ENCODE data around the gene RNF175.

RNF175 gene

GRCh38 chr4:153704522-153704921 is 55.3 kb downstream of the RNF175 start:
- no peak for DNase-seq (ENCODE audit: low spot score)
- no peak overlapping the region for H3K27ac ChIP-seq
- no peak overlapping the region for H3K4me3 ChIP-seq
- TF ChIP-seq CTCF (IDR thresholded peaks at IDR 0.05), result no peak

GRCh38 chr4:153684971-153685371 is 74.9 kb downstream of the RNF175 start:
- no peak for DNase-seq (ENCODE audit: low spot score)
- H3K27ac ChIP-seq, result peak overlapping the region in 1 of 2 donors; percentile 71

DNA sequence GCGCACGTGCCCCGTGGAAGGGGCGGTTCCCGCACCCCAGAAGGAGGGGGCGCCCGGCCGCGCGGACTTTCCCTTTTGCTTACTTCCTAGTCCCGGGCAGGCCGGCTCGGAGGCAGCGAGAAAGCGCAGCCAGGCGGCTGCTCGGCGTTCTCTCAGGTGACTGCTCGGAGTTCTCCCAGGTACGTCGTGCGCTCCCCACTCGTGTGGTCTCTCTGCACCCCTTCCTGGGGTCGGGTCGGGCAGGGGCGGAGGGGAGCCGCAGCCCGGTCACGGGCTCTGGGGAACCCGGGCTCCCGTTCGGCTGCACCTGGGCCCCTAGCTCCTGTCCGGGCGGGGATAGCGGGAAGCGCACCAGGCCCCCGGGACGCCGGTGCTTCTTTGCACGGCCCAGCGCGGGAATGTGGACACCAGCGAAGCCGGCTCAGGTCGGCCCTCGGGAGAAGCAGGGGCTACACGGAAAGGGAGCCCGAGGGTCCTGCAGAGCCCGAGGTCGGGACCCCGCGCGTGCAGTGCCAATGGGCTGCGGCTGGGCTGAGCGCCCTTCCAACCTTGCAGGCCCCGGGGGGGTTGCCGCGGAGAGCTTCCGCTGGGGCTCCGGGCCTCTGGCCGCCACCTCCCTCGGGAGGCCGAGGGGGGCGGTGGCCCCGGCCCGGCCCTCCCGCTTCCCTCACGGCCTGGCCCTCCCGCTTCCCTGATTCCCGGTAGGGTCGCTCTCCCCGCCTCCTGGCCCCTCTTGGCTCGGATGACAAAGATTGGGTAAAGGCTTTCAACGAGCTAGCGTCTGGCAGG is 75.4 kb downstream of the RNF175 start, which contains the start of gene TLR2:
TLR2 (plus strand) TSS at position 99 of the 789 bp plus-strand sequence. CDS start 18,628 bp downstream, outside the sequence.
- peak within 1 kb of the TSS in 1 of 2 donors; percentile 71 for H3K27ac ChIP-seq
- TF ChIP-seq CTCF (IDR thresholded peaks at IDR 0.05), result no peak
- DNase-seq (ENCODE audit: low spot score), result peak; percentile 80

More at GRCh38 chr4:153684971-153685371, 74.9 kb downstream of the RNF175 start:
- no peak for TF ChIP-seq CTCF (IDR thresholded peaks at IDR 0.05)
- H3K4me3 ChIP-seq, result peak overlapping the region; percentile 81

GRCh38 chr4:153683763-153684181 is 76.1 kb downstream of the RNF175 start:
- H3K27ac ChIP-seq, result peak overlapping the region in 1 of 2 donors; percentile 71
- H3K4me3 ChIP-seq, result peak overlapping the region; percentile 81
- no peak for TF ChIP-seq CTCF (IDR thresholded peaks at IDR 0.05)
- no peak for DNase-seq (ENCODE audit: low spot score)

More for the DNA sequence above, 75.4 kb downstream of the RNF175 start, which contains the start of gene TLR2:
- H3K4me3 ChIP-seq, result peak within 1 kb of the TSS; percentile 81

- Histone ChIP-seq H3K27ac (no peak overlapping the region), H3K4me3 (no peak overlapping the region)
- TF ChIP-seq CTCF (IDR thresholded peaks at IDR 0.05), result no peak
- no peak for DNase-seq (ENCODE audit: low spot score)
Measured at GRCh38 chr4:153679486-153679885, 80.3 kb downstream of the RNF175 start.

DNA sequence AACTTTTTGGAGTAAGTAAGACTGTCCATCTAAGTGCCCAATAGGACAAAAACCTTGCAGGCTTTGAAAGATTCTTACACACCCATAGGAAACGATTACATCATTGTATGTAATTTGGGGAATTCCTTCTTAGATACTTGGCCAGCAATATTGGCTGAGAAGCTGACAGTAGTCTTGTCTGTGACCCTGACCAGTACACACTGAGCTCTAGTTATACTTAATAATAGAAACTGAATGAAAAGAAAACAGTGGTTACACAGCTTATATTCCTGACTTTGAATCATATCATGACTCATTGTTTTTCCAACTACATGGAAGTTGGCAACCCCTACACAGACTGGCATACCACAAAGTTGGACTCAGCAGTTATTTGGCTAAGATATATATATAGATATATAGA is 82.8 kb downstream of the RNF175 start:
- Histone ChIP-seq H3K4me3 (no peak overlapping the region), H3K27ac (no peak overlapping the region)
- TF ChIP-seq CTCF (IDR thresholded peaks at IDR 0.05), result no peak
- DNase-seq (ENCODE audit: low spot score), result no peak

- no peak for DNase-seq (ENCODE audit: low spot score)
- Histone ChIP-seq H3K4me3 (no peak overlapping the region), H3K27ac (no peak overlapping the region)
- TF ChIP-seq CTCF (IDR thresholded peaks at IDR 0.05), result no peak
Measured at GRCh38 chr4:153676486-153676885, 83.3 kb downstream of the RNF175 start.

Measured in coronary artery (tissue), 2 donors.